CD4-positive, alpha-beta T cell treated with Interferon gamma for 1 hour (primary cell): ENCODE measurements around the gene CDC20.
"Not testable (repeated sequence)": the region's sequence is repeated elsewhere in the genome, so short reads cannot be mapped to it uniquely, and the experiment has no call there.

ENCODE experiments used
- DNase-seq: peaks from one replicate; pipeline ENCODE4 v3.0.0-alpha.2; 2020

Gene CDC20

DNA sequence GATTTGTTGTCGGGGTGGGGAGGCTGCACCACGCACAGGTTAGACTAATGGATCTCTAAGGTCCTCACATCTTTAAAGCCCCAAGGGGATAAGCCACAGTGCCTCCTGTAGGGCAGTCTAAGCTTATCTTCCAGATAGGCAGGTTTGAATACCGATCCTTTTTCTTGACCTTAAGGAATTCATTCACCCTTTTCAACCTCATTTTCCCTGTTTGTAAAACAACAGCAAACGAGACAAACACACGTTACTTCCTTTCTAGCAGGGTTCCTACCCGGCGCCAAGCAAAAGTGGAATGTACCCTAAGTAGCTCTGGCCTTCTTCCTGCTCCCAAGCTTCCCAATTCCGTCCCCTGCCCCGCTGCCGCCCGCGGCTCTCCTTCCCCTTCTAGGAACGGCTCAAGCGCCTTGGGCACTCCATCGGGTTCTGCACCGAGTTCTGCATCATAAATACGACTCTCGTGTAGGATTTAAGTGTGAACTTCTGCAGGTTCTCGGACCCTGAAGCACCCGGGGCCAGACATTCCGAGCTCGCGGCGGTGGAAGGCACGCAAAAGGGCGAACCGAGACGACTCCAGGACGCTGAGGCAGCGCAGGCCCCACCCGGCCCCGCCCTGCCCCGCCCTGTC is 548 bp upstream of the CDC20 start:
- DNase-seq, result no peak

DNA sequence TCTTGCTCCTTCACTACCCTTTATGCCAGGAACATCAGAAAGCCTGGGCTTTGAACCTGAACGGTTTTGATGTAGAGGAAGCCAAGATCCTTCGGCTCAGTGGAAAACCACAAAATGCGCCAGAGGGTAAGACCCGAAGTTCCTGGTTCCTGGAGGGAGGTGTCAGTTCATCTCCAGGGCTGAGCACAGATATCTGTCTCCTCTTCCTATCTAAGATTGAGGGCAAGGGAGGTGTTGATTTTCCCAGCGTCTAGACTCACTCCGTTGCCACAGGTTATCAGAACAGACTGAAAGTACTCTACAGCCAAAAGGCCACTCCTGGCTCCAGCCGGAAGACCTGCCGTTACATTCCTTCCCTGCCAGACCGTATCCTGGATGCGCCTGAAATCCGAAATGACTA is 915 bp downstream of the CDC20 start:
- no peak for DNase-seq

DNA sequence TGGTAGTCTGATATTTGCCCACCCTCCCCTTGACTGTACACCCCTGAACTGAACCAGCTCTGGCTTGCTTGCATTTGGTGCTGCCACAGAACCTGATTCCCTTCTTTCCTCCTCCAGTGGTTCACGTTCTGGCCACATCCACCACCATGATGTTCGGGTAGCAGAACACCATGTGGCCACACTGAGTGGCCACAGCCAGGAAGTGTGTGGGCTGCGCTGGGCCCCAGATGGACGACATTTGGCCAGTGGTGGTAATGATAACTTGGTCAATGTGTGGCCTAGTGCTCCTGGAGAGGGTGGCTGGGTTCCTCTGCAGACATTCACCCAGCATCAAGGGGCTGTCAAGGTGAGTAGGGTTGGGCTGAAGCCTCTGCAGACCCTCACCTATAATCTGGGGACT is 1.8 kb downstream of the CDC20 start:
- DNase-seq, result no peak

DNA sequence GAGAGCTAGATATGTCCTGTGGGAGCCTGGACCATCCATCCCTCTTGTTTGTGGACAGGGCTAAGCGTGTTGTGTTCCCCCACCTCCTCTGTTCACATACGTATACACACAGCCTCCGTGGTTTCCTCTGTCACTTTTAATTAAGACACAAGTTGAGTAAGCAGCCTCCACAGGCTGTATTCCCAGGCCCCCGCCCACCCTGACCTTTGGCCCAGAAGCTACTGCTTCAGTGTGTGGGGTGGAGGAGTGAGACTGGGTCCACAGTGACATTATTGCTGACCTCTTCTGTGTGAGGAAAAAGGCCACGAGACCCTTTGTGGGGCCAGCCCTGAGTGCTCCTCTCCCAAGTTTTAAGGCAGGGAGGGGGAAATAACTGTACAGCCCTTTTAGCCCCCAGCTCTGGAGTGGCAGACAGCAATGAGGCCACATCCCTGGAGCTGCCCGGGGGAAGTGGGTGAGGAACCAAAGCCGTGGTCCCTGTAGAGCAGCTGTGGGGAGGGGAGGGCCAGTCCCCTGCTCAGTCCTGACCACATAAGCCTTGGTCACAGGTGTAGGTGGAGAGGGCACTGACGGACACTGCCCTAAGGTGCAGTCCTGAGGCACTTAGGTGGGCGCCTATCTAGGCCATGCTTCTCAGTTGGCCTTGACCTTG is 4.6 kb downstream of the CDC20 start:
- no peak for DNase-seq

DNA sequence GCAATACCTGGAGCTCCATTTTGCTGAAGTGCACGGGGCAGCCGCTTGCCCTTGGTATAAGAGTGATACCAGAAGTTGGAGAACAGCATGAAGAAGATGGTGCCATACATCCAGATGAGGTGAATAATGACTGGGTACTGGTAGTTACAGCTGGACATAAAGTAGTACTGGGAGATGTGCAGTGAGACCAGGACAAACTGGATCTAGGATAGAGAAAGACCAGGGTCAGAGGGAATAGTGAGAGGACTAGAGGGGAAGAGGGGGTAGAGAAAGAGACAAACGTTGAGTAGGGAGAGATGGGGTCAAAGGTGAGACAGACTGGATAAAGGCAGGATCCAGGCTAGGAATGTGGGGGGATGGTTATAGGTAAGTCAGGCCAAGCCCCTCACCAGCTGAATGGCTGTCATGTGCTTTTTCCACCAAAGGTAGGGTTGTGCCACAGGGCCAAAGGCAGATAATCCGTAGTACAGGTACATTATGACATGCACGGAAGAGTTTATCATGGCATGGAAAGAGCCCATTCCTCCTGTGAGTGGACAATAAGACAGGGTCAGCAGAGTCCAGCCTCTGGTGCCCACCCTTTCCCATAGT is 5.2 kb downstream of the CDC20 start:
- DNase-seq, result no peak

DNA sequence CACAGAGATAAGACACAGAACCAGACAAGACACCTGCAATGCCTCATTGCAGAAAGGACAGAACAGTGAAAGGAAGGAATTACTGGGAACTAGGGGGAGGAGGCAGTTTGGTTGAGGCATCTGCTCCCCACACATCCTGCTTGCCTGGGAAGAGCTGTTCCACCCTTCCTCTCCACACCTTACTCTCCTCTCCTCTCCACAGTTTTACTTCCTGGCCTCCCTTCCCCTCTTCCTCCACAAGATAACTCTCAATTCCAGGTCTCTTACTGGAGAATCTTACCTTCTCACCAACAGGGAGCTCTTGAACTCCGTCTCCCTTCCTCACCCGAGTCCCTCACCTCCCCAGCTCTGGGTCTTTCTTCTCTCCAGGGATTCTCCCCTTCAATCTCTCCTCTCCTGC is 6.9 kb downstream of the CDC20 start:
- DNase-seq, result no peak

DNA sequence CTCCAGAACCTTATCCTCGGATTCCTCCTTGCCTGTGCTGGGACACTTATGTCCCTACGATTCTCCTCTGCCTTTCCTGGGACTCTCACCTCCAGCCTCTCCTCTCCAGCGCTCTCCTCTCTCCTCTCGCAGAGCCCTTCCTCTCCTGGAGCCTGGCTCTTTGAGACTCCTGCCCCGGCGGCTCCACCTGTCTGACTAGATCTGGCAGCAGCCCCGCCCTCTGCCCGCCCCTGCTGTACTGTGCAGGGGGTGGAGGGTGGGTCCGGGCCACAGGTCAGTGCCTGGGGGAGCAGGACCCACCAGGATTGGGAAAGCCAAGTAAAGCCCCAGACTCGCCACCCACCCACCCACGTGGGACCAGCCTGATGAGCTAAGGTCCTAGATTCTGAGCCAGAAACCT is 7.4 kb downstream of the CDC20 start:
- DNase-seq, result no peak

DNA sequence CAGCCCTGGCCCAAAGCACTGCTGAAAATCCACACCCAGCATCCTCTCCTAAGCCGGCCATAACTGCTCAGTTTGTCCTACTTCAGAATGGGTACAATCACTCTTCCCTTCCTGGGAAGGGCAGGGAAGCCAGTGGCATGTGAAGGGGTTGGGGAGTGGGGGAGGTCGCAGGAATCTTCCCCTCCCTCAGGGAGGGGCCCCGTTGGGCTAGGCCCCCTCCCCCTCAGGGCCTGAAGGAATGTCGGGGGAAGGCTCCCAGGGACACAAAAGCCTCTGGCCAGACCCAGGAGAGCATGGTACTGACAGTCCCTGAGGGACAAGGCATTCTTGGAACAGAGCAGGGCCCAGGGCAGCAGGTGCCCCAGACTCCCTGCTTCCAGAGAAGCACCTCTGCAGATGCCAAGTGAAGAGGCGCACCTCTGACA is 7.8 kb downstream of the CDC20 start:
- DNase-seq, result no peak

DNA sequence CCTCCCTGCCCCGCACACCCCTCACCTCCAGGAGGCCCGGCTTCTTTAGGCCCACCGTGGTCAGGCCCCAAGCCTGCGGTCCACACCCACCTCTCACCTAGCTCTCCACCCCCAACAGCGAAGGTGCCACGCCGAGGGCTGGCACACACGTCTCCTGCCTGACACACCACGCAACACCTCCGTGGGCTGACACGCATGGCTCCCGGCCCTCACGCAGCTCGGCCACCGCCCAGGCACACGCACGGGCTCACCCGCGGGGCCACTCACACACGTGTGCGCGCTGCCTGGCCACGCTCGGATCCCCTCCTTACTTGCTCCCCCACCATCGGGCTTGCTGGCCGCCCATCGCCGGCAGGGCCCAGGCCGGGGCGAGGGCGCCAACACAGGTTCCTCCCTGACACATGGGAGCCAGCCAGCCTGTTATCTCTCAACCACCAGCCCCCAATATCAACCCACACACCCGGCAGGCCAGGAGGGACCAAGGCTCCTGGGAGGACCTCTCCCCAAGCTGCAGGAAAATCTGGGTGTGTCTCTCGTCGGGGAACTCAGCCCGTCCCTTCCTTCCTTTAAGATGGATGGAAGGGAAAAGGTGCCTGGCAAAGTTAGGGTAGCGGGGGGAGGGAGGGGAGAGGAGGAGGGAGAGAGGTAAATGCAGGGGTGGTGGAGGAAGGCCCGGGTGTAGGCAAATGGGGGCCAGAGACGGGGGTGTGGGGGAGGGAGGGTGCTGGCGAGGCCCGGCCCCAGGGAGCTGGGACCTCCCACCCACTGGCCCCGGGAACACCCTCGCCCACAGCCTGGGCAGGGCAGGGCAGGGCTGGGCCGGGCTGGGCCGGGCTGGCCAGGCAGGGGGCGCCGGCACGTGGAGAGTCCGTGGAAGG is 8.5 kb downstream of the CDC20 start:
- DNase-seq, result peak; percentile 20

DNA sequence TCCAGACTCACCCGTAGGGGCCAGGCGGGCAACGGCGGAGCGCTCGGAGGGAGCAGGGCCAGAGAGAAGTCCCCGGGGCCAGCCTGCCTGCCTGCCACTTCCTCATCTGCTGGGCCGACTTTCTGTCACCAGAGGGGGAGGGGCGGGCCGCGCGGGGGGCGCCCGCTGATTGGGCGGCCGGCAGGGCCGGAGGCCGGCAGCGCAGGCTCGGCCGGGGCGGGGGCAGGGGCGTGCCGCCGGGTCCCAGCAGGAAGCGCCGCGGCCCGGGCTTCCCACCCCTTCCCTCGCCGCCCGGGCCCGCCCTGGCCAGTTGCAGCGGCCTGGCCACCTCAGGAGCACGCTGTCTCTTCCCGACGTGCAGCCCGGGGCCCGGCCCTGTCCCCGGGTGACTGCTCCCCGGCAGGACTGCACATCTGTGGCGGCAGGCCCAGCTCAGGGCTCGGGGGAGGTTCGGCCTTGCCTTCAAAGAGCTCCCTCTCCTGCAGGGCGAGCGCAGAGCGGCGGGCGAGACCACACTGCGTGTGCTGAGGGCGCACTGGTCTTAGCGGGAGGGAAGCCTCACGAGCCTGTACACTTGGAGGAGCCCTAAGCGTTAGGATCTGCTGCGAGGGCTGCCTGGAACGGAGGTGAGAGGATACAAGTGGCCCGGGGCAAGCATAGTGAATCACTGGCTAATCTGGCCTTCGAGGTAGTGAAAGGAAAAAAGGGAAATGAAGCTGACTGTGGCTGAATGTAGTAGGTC is 9.3 kb downstream of the CDC20 start, which contains the start of gene ELOVL1:
TSS of gene ELOVL1 (minus strand) at position 108 of the 742 bp plus-strand sequence. CDS start 2,402 bp downstream, outside the sequence.
- peak; percentile 88 for DNase-seq

DNA sequence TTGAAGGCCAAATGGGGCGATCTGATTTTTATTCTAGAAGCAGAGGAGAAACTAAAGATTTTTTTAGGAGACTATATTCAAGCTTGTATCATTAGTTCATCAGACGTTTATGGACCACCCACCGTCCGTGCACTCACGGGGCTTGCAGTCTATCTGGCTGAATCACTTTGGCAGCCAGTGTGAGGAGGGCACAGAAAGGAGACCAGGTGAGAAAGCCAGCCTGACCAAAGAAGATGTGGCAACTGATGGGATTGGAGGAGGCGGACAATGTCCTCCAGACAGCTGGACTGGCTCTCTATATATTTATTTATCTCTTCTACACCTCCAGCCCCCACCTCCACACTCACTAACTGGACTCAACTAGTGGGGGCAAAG is 9.9 kb downstream of the CDC20 start:
- DNase-seq, result no peak

DNA sequence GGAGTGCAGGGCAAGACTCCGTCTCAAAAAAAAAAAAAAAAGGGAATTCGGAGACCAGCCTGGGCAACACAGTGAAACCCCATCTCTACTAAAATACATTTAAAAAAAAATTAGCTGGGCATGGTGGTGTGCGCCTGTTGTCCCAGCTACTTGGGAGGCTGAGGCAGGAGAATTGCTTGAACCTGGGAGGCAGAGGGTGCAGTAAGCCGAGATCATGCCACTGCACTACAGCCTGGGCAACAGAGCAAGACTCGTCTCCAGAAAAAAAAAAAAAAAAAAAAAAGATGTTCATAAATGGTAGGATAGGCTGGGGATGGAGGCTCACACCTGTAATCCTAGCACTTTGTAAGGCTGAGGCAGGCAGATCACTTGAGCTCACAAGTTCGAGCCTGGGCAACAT is 11.0 kb downstream of the CDC20 start:
- not testable (repeated sequence) for DNase-seq

DNA sequence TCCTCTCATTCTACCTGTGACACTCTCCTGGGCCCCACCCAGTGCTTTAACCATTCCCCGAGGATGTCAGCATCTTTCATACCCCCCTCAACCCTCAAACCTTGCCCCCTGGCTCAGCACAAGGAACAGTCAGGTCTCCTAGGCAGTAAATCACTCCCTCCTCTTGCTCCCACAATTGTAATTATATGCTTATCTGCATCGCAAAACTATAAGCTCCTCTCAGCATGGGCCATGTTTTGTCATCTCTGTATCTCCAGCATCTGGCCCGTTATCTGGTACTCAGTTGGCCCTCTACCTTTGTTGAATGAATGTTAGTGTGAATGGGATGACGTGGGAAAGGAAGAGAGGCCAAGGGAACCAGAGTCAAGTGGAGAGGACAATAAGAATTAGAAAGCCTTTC is 11.8 kb downstream of the CDC20 start:
- DNase-seq, result no peak

DNA sequence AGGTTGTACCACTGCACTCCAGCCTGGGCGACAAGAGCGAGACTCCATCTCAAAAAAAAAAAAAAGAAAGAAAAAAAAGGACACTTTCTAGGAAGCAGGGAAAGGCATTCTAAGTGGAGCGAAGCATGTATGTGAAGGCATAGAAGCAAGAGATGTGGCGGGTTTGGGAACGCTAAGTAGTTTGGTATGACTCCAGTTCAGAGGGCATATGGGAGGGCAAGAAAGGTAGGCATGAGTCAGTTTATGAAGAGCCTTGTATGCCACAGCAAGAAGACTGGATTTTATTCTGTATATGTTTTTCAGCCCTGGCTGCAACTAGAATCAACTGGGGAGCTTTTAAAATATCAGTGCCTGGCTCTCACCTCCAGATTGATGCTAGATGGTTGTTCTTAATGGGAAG is 13.4 kb downstream of the CDC20 start:
- no peak for DNase-seq

DNA sequence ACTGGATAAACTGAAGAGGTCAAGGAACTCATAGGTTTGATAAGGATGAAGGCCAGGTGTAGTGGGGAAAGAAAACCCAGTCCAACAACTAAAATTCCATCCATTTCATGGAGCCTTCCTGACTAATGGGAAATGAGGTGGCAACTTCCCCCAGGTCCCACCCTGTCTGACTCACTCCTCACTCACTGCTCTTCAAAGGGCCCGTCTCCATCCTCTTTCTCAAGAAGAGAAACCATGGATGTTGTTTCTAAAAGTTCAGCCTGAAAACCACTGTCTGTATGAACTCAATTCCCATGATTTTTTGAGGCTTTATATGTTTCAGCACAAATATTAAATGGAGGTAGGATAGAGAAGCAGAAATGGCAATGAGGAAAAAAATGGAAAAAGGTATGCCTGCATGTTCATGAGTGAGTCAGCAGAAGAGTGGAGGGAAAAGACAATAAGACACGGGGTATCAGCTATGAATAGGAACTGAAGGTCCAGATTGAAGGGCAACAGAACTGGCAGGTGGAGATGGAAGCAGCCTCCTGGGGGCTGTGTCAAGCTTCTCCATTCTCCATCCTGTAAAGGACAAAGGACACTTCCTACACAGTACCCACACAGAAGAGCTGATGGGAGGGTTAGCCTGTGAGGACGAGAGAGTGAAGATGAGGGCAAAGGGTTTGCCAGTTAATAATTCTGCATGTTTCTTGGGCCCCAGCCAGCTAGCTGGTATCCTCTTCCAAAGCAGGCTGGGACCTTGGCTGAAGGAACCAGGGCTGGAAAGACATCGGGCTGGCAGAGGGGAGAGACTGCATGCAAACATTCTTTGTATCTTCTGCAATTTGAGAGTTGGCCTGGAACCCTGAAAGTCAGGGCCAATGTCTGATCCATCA is 14.5 kb downstream of the CDC20 start:
- DNase-seq, result no peak

DNA sequence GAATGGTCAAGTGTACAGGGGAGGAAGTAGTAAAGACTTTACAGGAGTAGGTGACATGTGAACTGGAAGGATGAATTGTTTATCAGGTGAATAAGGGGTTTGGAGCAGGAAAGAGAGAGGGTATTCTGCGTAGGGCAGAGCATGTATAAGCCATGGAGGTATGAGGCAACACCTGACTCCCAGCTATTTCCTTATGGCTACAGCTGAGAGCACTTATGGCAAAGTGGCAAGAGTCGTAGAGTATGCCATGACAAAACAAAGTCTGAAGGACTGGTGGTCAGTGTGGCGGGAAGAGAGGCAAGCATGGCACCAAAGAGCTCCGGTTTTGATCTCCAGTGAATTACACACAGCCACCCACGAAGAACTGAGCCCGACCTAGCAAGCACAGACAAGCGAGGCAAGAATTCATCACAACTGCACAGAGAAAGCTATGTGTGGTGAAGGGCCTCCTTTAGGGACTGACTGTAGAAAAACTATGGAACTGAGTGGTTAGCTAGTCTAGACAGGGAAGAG is 18.0 kb downstream of the CDC20 start:
- DNase-seq, result no peak

DNA sequence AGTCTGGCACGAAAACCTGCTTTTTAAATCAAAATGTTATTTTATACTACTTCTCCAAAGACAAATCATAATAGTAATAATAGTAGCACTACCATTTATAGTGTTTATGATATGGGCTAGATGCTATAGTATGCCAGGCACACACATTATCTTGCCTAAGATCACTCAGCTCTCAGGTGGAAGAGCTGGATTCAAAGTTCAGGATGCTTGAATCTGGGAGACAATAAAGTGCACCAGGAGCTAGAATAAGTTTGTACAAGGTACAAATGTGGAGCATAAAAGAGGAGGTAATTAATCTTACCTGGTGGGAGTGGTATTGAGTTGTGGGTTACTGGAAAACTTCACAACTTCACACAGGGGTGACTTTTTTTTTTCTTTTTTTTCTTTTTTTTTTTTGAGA is 19.1 kb downstream of the CDC20 start:
- no peak for DNase-seq

DNA sequence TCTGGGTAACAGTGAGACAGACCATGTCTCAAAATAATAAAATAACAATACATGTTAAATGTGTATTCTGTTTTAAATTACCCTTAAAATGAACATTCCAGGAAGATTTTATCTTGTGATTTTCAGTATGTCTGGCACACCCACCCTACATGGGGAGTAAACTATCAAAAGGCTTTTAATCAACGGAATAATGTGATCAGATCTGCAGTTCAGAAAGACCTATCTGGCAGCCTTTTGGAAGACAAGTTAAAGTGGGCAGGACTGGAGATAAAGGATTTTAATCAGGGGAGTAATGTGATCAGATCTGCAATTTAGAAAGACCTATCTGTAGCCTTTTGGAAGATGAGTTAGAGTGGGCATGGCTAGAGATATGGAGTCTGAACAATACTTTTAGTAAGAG is 20.7 kb downstream of the CDC20 start:
- DNase-seq, result no peak

DNA sequence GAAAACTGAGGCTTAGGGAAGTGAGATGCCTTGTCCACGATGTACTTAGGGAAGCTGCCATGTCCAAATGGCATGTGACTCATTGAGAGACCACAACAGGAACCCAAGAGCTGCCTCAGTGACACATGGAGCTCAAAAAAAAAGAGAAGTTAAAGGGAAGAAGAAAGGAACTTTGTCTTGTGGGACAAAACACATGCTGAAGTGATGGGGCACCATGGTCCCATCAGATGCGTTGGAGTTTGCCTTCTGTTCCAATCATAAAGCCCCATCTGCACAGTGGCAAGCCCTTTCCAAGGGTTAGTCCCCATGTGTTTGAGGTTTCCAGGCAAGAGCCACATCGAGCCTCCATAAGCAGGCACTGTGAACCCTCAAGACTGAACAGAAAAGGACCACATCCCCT is 22.8 kb downstream of the CDC20 start:
- DNase-seq, result peak; percentile 26

DNA sequence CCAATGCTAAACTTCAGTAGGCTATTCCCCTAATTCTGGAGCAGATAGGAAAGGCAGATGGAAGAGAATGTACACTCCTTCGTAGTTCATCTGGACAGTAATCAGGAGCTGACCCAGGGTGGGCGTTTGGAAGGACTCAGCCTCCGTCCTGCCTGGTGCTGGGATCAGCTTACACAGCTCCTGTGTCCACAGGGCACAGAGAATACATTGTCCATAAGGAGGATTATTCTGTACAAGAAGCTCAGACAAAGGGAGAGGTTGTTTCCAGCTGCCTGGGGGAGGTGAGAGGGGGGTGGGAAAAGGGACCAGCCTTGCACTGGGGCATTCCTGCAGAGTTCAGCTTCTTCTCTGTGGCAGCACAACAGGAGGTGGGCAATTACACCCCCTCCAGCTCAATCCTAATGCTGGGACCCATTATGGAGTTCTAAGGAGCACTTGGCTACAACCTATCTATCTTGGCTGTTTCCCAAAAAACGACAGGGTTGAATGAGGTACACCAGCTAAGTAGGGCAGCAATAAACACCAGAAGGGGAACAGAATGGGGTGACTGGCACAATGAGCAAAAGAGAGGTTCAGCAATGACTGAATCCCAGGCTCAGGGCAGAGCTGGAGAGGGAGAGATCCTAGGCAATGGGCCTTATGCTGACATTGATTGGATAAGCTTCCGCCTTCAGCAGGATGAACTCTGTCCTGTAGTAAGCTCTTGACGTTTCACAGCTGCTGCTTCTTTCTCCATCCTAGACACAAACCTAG is 23.4 kb downstream of the CDC20 start:
- no peak for DNase-seq

DNA sequence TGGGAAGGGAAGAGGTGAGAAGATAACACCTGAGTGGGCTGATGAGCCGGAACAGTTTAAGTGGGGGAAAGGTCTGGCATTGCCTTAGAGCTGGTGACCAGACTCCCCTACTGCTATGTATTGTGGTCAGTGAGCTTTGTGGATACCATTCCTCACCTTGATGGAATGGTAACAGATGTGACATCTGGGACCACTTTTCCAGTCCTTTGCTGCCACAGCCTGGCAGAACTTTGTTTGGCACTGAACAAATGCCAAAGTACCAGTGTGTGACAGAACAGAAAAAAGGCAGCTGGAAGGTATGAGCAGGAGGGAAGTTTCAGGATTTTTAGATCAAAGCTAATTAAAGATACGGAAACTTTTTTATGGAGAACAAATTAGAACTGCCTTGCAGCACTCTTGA is 24.7 kb downstream of the CDC20 start:
- no peak for DNase-seq
